HepG2 (cell line): ENCODE data around the gene SPG7. TPM values are rescaled to one million over a fixed set of nuclear protein-coding genes. Genes with fewer than 3 reads are reported as not detected.

Experiments used
- BORCS8-MEF2B ChIP-seq: sonication (generic); formaldehyde crosslinking; IDR thresholded peaks from 2 replicates; pipeline ENCODE4 v1.8.0; 2022; ENCODE audit warnings: mild to moderate bottlenecking, missing genetic modification reagents
- PAWR ChIP-seq: sonication (generic); formaldehyde crosslinking; IDR thresholded peaks from 2 replicates; pipeline ENCODE4 v1.4.0; 2020; ENCODE audit warnings: missing genetic modification reagents, mild to moderate bottlenecking, borderline replicate concordance
- POLR2AphosphoS5 ChIP-seq: IDR thresholded peaks from 2 replicates; pipeline ENCODE4 v1.6.1; 2012; ENCODE audit warnings: low read depth, low read length
- RBFOX2 ChIP-seq: fragments of 200-400 bp; formaldehyde crosslinking; IDR thresholded peaks from 2 replicates; pipeline ENCODE4 v1.6.1; 2017; ENCODE audit warnings: low read depth, mild to moderate bottlenecking, low read length
- SNRNP70 ChIP-seq: fragments of 200-400 bp; formaldehyde crosslinking; IDR thresholded peaks from 2 replicates; pipeline ENCODE4 v1.6.1; 2017; ENCODE audit warnings: mild to moderate bottlenecking, low read depth, low read length, moderate library complexity
- TSC22D2 ChIP-seq: sonication (generic); formaldehyde crosslinking; IDR thresholded peaks from 2 replicates; pipeline ENCODE4 v1.5.1; 2020; ENCODE audit warnings: missing genetic modification reagents, mild to moderate bottlenecking, borderline replicate concordance
- XRCC5 ChIP-seq: fragments of 200-400 bp; formaldehyde crosslinking; optimal IDR thresholded peaks from 2 replicates; pipeline ENCODE3; 2017; ENCODE audit warnings: mild to moderate bottlenecking, low read length
- ZNF230 ChIP-seq: sonication (generic); formaldehyde crosslinking; IDR thresholded peaks from 2 replicates; pipeline ENCODE4 v1.4.0; 2020; ENCODE audit warnings: mild to moderate bottlenecking, missing genetic modification reagents
- ZNF251 ChIP-seq: sonication (generic); formaldehyde crosslinking; IDR thresholded peaks from 2 replicates; pipeline ENCODE4 v1.9.0; 2021; ENCODE audit warnings: mild to moderate bottlenecking, missing genetic modification reagents
- ZNF367 ChIP-seq: sonication (generic); formaldehyde crosslinking; IDR thresholded peaks from 2 replicates; pipeline ENCODE4 v1.4.0; 2020; ENCODE audit warnings: missing genetic modification reagents, borderline replicate concordance
- ZNF724P ChIP-seq: sonication (generic); formaldehyde crosslinking; IDR thresholded peaks from 2 replicates; pipeline ENCODE4 v1.8.0; 2022; ENCODE audit warnings: missing genetic modification reagents, borderline replicate concordance
- ZNF816 ChIP-seq: sonication (generic); formaldehyde crosslinking; IDR thresholded peaks from 2 replicates; pipeline ENCODE4 v1.8.0; 2022; ENCODE audit warnings: missing genetic modification reagents, mild to moderate bottlenecking, borderline replicate concordance
- polyA plus RNA-seq, 8 experiments: library from polyadenylated mRNA; depleted of rRNA in 3 of 8; stranded (reverse) in 7 of 8; unstranded in 1 of 8; fragments of >200 nt; fragmentation: Illumina TruSeq in 4 of 8; extraction: Trizol in 4 of 8; gene quantifications; 2 replicates each; pipeline versions ENCODE4 v1.2.1 to v1.2.3, GENCODE V29; 2011 to 2016; ENCODE audit warnings: low read depth in 4 of 8, missing spikeins in 1 of 8, mixed read lengths in 1 of 8; ENCODE audit not compliant: insufficient read depth in 1 of 8
- total RNA-seq, 5 experiments: library from RNA; depleted of rRNA; stranded (reverse); fragments of >200 nt; fragmentation: Illumina TruSeq; extraction: Trizol; gene quantifications; 2 replicates each; pipeline ENCODE4 v1.2.3, GENCODE V29; 2016; ENCODE audit warnings: low read depth in 1 of 5
- TF ChIP-seq, protein P1 (sequence below): sonication (generic); formaldehyde crosslinking; IDR thresholded peaks from 2 replicates; pipeline ENCODE4 v1.4.0; 2020; ENCODE audit warnings: mild to moderate bottlenecking, missing genetic modification reagents
- TF ChIP-seq, protein P2 (sequence below): sonication (generic); formaldehyde crosslinking; IDR thresholded peaks from 2 replicates; pipeline ENCODE4 v1.8.0; 2022; ENCODE audit warnings: missing genetic modification reagents, mild to moderate bottlenecking, moderate library complexity, borderline replicate concordance
- TF ChIP-seq, protein P3 (sequence below): sonication (generic); formaldehyde crosslinking; IDR thresholded peaks from 2 replicates; pipeline ENCODE4 v1.4.0; 2020; ENCODE audit warnings: missing genetic modification reagents, low read depth, mild to moderate bottlenecking, borderline replicate concordance
- TF ChIP-seq, protein P4 (sequence below): sonication (generic); formaldehyde crosslinking; IDR thresholded peaks from 2 replicates; pipeline ENCODE4 v1.4.0; 2020; ENCODE audit warnings: missing genetic modification reagents, borderline replicate concordance

SPG7 gene
- total and polyA plus RNA-seq, 2 of the 13 experiments (the other 11 are each of a cell fraction or from before 2014, with no cell fraction given), result 66.0 to 136 TPM

DNA sequence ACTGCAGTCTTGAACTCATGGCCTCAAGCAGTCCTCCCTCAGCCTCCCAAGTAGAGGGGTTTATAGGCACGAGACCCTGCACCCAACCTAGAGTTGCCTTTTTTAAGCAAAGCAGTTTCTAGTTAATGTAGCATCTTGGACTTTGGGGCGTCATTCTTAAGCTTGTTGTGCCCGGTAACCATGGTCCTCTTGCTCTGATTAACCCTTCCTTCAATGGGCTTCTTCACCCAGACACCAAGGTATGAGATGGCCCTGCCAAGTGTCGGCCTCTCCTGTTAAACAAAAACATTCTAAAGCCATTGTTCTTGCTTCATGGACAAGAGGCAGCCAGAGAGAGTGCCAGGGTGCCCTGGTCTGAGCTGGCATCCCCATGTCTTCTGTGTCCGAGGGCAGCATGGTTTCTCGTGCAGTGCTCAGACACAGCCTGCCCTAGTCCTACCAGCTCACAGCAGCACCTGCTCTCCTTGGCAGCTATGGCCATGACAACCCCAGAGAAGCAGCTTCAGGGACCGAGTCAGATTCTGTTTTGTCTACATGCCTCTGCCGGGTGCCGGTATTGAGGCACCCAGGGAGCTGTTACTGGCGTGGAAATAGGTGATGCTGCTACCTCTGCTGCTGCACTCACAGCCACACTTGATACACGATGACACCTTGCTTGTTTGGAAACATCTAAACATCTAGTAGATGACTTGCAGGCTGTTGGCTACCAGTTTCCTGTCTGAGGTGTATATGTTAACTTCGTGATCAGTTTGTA is 55.6 kb downstream of the SPG7 start (continued):
- TF ChIP-seq, protein P1, sequence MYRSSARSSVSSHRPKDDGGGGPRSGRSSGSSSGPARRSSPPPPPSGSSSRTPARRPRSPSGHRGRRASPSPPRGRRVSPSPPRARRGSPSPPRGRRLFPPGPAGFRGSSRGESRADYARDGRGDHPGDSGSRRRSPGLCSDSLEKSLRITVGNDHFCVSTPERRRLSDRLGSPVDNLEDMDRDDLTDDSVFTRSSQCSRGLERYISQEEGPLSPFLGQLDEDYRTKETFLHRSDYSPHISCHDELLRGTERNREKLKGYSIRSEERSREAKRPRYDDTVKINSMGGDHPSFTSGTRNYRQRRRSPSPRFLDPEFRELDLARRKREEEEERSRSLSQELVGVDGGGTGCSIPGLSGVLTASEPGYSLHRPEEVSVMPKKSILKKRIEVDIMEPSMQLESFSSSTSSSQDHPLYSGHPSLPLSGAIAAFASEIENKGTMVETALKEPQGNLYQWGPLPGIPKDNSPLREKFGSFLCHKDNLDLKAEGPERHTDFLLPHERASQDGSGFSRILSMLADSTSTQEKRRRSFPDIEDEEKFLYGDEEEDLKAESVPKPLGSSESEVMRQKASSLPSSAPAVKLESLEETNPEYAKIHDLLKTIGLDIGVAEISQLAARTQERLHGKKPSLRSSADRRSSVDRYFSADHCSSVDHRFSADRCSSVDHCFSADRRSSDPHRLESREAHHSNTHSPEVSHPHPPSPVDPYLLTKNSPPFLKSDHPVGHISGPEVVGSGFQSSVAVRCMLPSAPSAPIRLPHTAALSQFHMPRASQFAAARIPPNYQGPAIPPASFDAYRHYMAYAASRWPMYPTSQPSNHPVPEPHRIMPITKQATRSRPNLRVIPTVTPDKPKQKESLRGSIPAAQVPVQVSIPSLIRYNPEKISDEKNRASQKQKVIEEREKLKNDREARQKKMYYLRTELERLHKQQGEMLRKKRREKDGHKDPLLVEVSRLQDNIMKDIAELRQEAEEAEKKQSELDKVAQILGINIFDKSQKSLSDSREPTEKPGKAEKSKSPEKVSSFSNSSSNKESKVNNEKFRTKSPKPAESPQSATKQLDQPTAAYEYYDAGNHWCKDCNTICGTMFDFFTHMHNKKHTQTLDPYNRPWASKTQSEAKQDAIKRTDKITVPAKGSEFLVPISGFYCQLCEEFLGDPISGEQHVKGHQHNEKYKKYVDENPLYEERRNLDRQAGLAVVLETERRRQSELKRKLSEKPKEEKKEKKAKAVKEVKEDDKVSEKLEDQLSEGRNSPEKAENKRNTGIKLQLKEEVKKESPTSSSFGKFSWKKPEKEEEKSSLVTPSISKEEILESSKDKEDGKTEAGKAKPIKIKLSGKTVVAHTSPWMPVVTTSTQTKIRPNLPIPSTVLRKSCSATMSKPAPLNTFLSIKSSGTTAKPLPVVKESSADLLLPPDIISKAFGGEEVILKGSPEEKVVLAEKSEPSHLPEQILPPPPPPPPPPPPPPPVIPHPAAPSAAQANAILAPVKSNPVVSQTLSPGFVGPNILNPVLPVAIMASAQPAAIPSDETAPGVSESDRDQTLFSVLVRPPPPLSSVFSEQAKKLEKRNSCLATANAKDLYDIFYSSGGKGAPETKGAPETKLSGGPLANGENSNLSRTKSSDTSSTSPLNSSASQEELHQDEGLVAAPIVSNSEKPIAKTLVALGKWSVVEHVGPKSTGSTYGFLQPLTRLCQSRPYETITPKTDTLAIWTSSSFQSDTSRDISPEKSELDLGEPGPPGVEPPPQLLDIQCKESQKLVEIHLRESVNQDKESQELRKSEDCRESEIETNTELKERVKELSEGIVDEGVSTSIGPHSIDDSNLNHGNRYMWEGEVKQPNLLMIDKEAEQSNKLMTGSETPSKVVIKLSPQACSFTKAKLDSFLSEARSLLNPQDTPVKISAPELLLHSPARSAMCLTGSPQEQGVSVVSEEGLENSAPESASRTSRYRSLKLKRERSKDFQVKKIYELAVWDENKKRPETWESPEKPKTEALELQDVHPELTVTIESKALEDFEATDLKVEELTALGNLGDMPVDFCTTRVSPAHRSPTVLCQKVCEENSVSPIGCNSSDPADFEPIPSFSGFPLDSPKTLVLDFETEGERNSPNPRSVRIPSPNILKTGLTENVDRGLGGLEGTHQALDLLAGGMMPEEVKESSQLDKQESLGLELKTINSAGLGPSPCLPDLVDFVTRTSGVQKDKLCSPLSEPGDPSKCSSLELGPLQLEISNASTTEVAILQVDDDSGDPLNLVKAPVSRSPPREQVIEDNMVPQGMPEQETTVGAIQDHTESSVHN (CRISPR knock-in tag), result no peak
- TF ChIP-seq TSC22D2, result no peak
- TF ChIP-seq, protein P2, sequence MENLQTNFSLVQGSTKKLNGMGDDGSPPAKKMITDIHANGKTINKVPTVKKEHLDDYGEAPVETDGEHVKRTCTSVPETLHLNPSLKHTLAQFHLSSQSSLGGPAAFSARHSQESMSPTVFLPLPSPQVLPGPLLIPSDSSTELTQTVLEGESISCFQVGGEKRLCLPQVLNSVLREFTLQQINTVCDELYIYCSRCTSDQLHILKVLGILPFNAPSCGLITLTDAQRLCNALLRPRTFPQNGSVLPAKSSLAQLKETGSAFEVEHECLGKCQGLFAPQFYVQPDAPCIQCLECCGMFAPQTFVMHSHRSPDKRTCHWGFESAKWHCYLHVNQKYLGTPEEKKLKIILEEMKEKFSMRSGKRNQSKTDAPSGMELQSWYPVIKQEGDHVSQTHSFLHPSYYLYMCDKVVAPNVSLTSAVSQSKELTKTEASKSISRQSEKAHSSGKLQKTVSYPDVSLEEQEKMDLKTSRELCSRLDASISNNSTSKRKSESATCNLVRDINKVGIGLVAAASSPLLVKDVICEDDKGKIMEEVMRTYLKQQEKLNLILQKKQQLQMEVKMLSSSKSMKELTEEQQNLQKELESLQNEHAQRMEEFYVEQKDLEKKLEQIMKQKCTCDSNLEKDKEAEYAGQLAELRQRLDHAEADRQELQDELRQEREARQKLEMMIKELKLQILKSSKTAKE (CRISPR knock-in tag), result no peak
- no peak for TF ChIP-seq ZNF724P (CRISPR knock-in tag)
- TF ChIP-seq SNRNP70, result no peak
- no peak for TF ChIP-seq ZNF230 (CRISPR knock-in tag)
- TF ChIP-seq, protein P3, sequence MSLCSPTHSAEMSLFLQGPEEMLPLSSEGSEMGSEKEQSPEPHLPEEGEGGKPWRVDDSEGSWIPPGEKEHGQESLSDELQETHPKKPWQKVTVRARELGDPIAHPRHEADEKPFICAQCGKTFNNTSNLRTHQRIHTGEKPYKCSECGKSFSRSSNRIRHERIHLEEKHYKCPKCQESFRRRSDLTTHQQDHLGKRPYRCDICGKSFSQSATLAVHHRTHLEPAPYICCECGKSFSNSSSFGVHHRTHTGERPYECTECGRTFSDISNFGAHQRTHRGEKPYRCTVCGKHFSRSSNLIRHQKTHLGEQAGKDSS (CRISPR knock-in tag), result 0 out of 2 replicates have a peak, but pooled peaks have one; percentile 35
- TF ChIP-seq ZNF251 (CRISPR knock-in tag), result no peak
- 0 out of 2 replicates have a peak, but pooled peaks have one; percentile 19 for TF ChIP-seq BORCS8-MEF2B (CRISPR knock-in tag)
- peak; percentile 70; the same call in 1 of the 2 replicates for TF ChIP-seq RBFOX2
- TF ChIP-seq XRCC5, result no peak
- TF ChIP-seq, protein P4, sequence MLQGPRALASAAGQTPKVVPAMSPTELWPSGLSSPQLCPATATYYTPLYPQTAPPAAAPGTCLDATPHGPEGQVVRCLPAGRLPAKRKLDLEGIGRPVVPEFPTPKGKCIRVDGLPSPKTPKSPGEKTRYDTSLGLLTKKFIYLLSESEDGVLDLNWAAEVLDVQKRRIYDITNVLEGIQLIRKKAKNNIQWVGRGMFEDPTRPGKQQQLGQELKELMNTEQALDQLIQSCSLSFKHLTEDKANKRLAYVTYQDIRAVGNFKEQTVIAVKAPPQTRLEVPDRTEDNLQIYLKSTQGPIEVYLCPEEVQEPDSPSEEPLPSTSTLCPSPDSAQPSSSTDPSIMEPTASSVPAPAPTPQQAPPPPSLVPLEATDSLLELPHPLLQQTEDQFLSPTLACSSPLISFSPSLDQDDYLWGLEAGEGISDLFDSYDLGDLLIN (CRISPR knock-in tag), result no peak
- no peak for TF ChIP-seq PAWR
- TF ChIP-seq ZNF816 (CRISPR knock-in tag), result no peak
- TF ChIP-seq ZNF367 (CRISPR knock-in tag), result no peak
- peak; percentile 57 for TF ChIP-seq POLR2AphosphoS5
